Aorta (tissue), 5 donors: ENCODE results near the gene ROPN1. TPM values are rescaled to one million over a fixed set of nuclear protein-coding genes. Genes with fewer than 3 reads are reported as not detected.
"Not testable (repeated sequence)": the region's sequence is repeated elsewhere in the genome, so short reads cannot be mapped to it uniquely, and the experiment has no call there.

ENCODE experiments used
- ATAC-seq: fragments of 200-7000 bp; cut with Tn5 transposase; one replicate; pipeline ENCODE4 v1.9.1; 2022; ENCODE audit warnings: moderate library complexity; ENCODE audit not compliant: low FRiP score
- DNase-seq, 2 donors: peaks; one replicate each; pipeline ENCODE4 v3.0.0-alpha.2; 2020
- H3K27ac ChIP-seq, 2 donors: one replicate each; pipeline ENCODE4 v1.5.1; 2013; ENCODE audit warnings: low read length in 2 of 2, mild to moderate bottlenecking in 2 of 2, moderate library complexity in 2 of 2, control low read depth in 1 of 2, inconsistent platforms in 1 of 2, low read depth in 1 of 2
- H3K27me3 ChIP-seq, 2 donors: one replicate each; pipeline ENCODE4 v1.6.1; 2013; ENCODE audit warnings: control low read depth in 1 of 2, low read length in 1 of 2, mild to moderate bottlenecking in 1 of 2, moderate library complexity in 1 of 2; ENCODE audit not compliant: insufficient read depth in 2 of 2, control insufficient read depth in 1 of 2
- H3K36me3 ChIP-seq, 2 donors: one replicate each; pipeline ENCODE4 v1.6.1; 2013; ENCODE audit warnings: control low read depth in 1 of 2, low read length in 1 of 2, mild to moderate bottlenecking in 1 of 2; ENCODE audit not compliant: insufficient read depth in 2 of 2, control insufficient read depth in 1 of 2
- H3K4me1 ChIP-seq, 2 donors: one replicate each; pipeline ENCODE4 v1.6.1; 2013; ENCODE audit warnings: low read length in 2 of 2, control low read depth in 1 of 2, mild to moderate bottlenecking in 1 of 2, moderate library complexity in 1 of 2; ENCODE audit not compliant: insufficient read depth in 2 of 2, control insufficient read depth in 1 of 2
- H3K4me3 ChIP-seq, 2 donors: one replicate each; pipeline ENCODE4 v1.5.1; 2013; ENCODE audit warnings: low read length in 2 of 2, control low read depth in 1 of 2, mild to moderate bottlenecking in 1 of 2
- H3K9me3 ChIP-seq: one replicate; pipeline ENCODE4 v1.6.1; 2013; ENCODE audit warnings: mild to moderate bottlenecking, low read length; ENCODE audit not compliant: control insufficient read depth
- WGBS, 2 donors: extraction: QIAGEN DNeasy Blood & Tissue Kit; methylation state at CpG; one replicate each; pipeline ENCODE4 v1.1.7; 2013; 5-methylcytosine and 5-hydroxymethylcytosine counted together
- intact Hi-C, 2 donors: fragments of 100-400 bp; cut with DNase I; formaldehyde crosslinking; loops; one replicate each; pipeline versions ENCODE4 v1.14.2 to v1.15.0; 2022
- long read RNA-seq, 2 donors: library from polyadenylated mRNA; unstranded; transcript quantifications; one replicate each; pipeline ENCODE4 v2.0.0, GENCODE V29; 2020 to 2021
- polyA plus RNA-seq, 2 donors: library from polyadenylated mRNA; stranded (reverse); fragments of 200-250 nt; gene quantifications; one replicate each; pipeline ENCODE4 v1.2.3, GENCODE V29; 2013
- total RNA-seq, 2 donors: library from RNA; stranded (reverse); fragmentation: NEBNext Ultra II Directional; extraction: Animal tissue kit (Norgen Biotek cat#: 25700); gene quantifications; one replicate each; pipeline ENCODE4 v1.2.1, GENCODE V29; 2021
- donor health status: healthy with polysubstance abuse.
- donor health status: Bipolar disorder and iron deficiency.
- donor health status: DM: no; HTN: no; CAD: no.
- donor health status: DM: no; HTN: no; CAD: no.
- donor health status: DM: yes; HTN: yes; CAD: no.

ROPN1 gene
- not detected for total RNA-seq
- polyA plus RNA-seq, result not detected
- long read RNA-seq, donor 1, result 0 reads
- long read RNA-seq, donor 2, result 0 reads

GRCh38 chr3:123991730-123992588 lies at the start of gene ROPN1:
TSS of gene ROPN1 (minus strand) at chr3:123992124. CDS start at chr3:123980481, 11,643 bp downstream.
- H3K36me3 ChIP-seq, H3K27me3 ChIP-seq, H3K27ac ChIP-seq, H3K9me3 ChIP-seq, H3K4me3 ChIP-seq, H3K4me1 ChIP-seq, DNase-seq, intact Hi-C loops: not testable (repeated sequence)
- peak; percentile 84 for ATAC-seq
- WGBS, 2 donors, result 4 to 7% methylated on average over 3 to 6 of the region's 49 CpGs

GRCh38 chr3:124041553-124041952 lies 49.6 kb upstream of the ROPN1 start:
- no peak overlapping the region for H3K4me3 ChIP-seq
- H3K27ac ChIP-seq, result peak overlapping the region in 1 of 2 donors; percentile 6
- H3K4me1 ChIP-seq, result peaks cover 0 to 25% of the 10 kb centered on the region in 2 donors
- intact Hi-C loops, result no loop called here
- WGBS, 2 donors, result 95 to 96% methylated on average over 5 of the region's 5 CpGs
- no peaks in the 10 kb centered on the region for H3K36me3 ChIP-seq
- ATAC-seq (no peak), DNase-seq (no peak)
- no peaks in the 10 kb centered on the region for H3K9me3 ChIP-seq
- no peaks in the 10 kb centered on the region for H3K27me3 ChIP-seq

- Histone ChIP-seq H3K4me3 (no peak overlapping the region), H3K36me3 (no peaks in the 10 kb centered on the region), H3K9me3 (no peaks in the 10 kb centered on the region), H3K4me1 (peaks cover 3 to 14% of the 10 kb centered on the region in 2 donors), H3K27ac (no peak overlapping the region), H3K27me3 (no peaks in the 10 kb centered on the region)
- no peak for ATAC-seq
- intact Hi-C loops, result loop anchor here in 1 of 2 donors (5.0 kb wide), 1 partner anchor 40 kb away; no protein-coding TSS in a partner anchor
- no peak for DNase-seq
Measured at GRCh38 chr3:124037326-124037725, 45.4 kb upstream of the ROPN1 start.

GRCh38 chr3:124036214-124036613 lies 44.3 kb upstream of the ROPN1 start:
- not testable (repeated sequence) for ATAC-seq, H3K27ac ChIP-seq, H3K4me1 ChIP-seq, H3K9me3 ChIP-seq, DNase-seq, H3K27me3 ChIP-seq, H3K36me3 ChIP-seq
- H3K4me3 ChIP-seq, result peak overlapping the region in 1 of 2 donors; percentile 99
- 97 to 98% methylated on average over 3 of the region's 3 CpGs for WGBS, 2 donors
- intact Hi-C loops, result loop anchor here in 1 of 2 donors (5.0 kb wide), 1 partner anchor 41 kb away; no protein-coding TSS in a partner anchor

GRCh38 chr3:124035463-124036121 lies 43.7 kb upstream of the ROPN1 start:
- Histone ChIP-seq H3K36me3 (no peaks in the 10 kb centered on the region), H3K27me3 (no peaks in the 10 kb centered on the region), H3K4me3 (peak overlapping the region; percentile 93 to 99), H3K4me1 (peaks cover 3 to 5% of the 10 kb centered on the region in 2 donors), H3K27ac (peak overlapping the region; percentile 48 to 57), H3K9me3 (no peaks in the 10 kb centered on the region)
- ATAC-seq (no peak), DNase-seq (no peak)
- intact Hi-C loops, result loop anchor here in 1 of 2 donors (5.0 kb wide), 1 partner anchor 42 kb away; no protein-coding TSS in a partner anchor
- WGBS, 2 donors, result 15 to 21% methylated on average over 1 of the region's 1 CpG

GRCh38 chr3:124034844-124035152 lies 42.9 kb upstream of the ROPN1 start:
- 11 to 17% methylated on average over 1 of the region's 1 CpG for WGBS, 2 donors
- intact Hi-C loops, result loop anchor here (1.0 to 5.0 kb wide), 4 partner anchors 43 to 248 kb away; no protein-coding TSS in a partner anchor
- Histone ChIP-seq H3K27ac (peak overlapping the region; percentile 57 to 88), H3K4me1 (peaks cover 0 to 5% of the 10 kb centered on the region in 2 donors), H3K27me3 (no peaks in the 10 kb centered on the region), H3K9me3 (no peaks in the 10 kb centered on the region), H3K4me3 (peak overlapping the region; percentile 93 to 99), H3K36me3 (no peaks in the 10 kb centered on the region)
- ATAC-seq, result no peak
- no peak for DNase-seq

- Histone ChIP-seq H3K4me3 (peak overlapping the region; percentile 93 to 99), H3K27me3 (no peaks in the 10 kb centered on the region)
Measured at GRCh38 chr3:124034016-124034843, 42.3 kb upstream of the ROPN1 start.

More at GRCh38 chr3:124034016-124034843, 42.3 kb upstream of the ROPN1 start:
- H3K36me3 ChIP-seq, result no peaks in the 10 kb centered on the region
- peak; percentile 49 for ATAC-seq
- 1% methylated on average over 35 to 47 of the region's 47 CpGs for WGBS, 2 donors
- peak overlapping the region; percentile 85 to 88 for H3K27ac ChIP-seq
- peaks cover 0 to 5% of the 10 kb centered on the region in 2 donors for H3K4me1 ChIP-seq
- no peaks in the 10 kb centered on the region for H3K9me3 ChIP-seq
- intact Hi-C loops, result loop anchor here (1.0 to 5.0 kb wide), 3 partner anchors 44 to 248 kb away; no protein-coding TSS in a partner anchor
- DNase-seq, result peak; percentile 61 to 80
